ENCODE data around the gene CA4.
"Not testable (repeated sequence)": the region's sequence is repeated elsewhere in the genome, so short reads cannot be mapped to it uniquely, and the experiment has no call there.

CA4 gene

GRCh38 chr17:60174035-60174434 lies 24.3 kb downstream of the CA4 start:
- no peak for DNase-seq (ENCODE audit: low read depth in 2 of 2)

- not testable (repeated sequence) for DNase-seq (ENCODE audit: low read depth in 2 of 2)
These were observed 25.0 kb downstream of the CA4 start for GRCh38 chr17:60174767-60175166.

- DNase-seq (ENCODE audit: low read depth in 2 of 2): not testable (repeated sequence)
These were observed 27.0 kb downstream of the CA4 start for GRCh38 chr17:60176763-60177162.

GRCh38 chr17:60178180-60178579 lies 28.4 kb downstream of the CA4 start:
- not testable (repeated sequence) for DNase-seq (ENCODE audit: low read depth in 2 of 2)

GRCh38 chr17:60180380-60180779 lies 30.6 kb downstream of the CA4 start:
- not testable (repeated sequence) for DNase-seq (ENCODE audit: low read depth in 2 of 2)

- not testable (repeated sequence) for DNase-seq (ENCODE audit: low read depth in 2 of 2)
These were observed 36.6 kb downstream of the CA4 start for GRCh38 chr17:60186372-60186771.

GRCh38 chr17:60186846-60187745 lies 37.3 kb downstream of the CA4 start:
- not testable (repeated sequence) for DNase-seq (ENCODE audit: low read depth in 2 of 2)

GRCh38 chr17:60188759-60189158 lies 39.0 kb downstream of the CA4 start:
- DNase-seq (ENCODE audit: low read depth in 2 of 2): no peak

GRCh38 chr17:60190032-60190431 lies 40.3 kb downstream of the CA4 start:
- not testable (repeated sequence) for DNase-seq (ENCODE audit: low read depth in 2 of 2)

- not testable (repeated sequence) for DNase-seq (ENCODE audit: low read depth in 2 of 2)
These were observed 43.3 kb downstream of the CA4 start for GRCh38 chr17:60193032-60193431.

GRCh38 chr17:60193482-60193881 lies 43.7 kb downstream of the CA4 start:
- no peak for DNase-seq (ENCODE audit: low read depth in 2 of 2)

- not testable (repeated sequence) for DNase-seq (ENCODE audit: low read depth in 2 of 2)
These were observed 44.4 kb downstream of the CA4 start for GRCh38 chr17:60194141-60194540.

GRCh38 chr17:60198630-60199029 lies 48.9 kb downstream of the CA4 start:
- not testable (repeated sequence) for DNase-seq (ENCODE audit: low read depth in 2 of 2)

GRCh38 chr17:60205782-60206181 lies 56.0 kb downstream of the CA4 start:
- DNase-seq (ENCODE audit: low read depth in 2 of 2): not testable (repeated sequence)

- not testable (repeated sequence) for DNase-seq (ENCODE audit: low read depth in 2 of 2)
These were observed 58.5 kb downstream of the CA4 start for GRCh38 chr17:60208302-60208701.
